Parathyroid adenoma (tissue), 2 donors: ENCODE results near the gene OLFM3.

Source experiments
- H2AFZ ChIP-seq: fragments of 300-600 bp; sonication (generic); one replicate; pipeline ENCODE4 v1.7.0; 2017; ENCODE audit warnings: antibody characterized with exemption, mild to moderate bottlenecking
- H3K27ac ChIP-seq: fragments of 300-600 bp; sonication (generic); one replicate; pipeline ENCODE4 v1.7.0; 2017
- H3K27me3 ChIP-seq: fragments of 300-600 bp; sonication (generic); one replicate; pipeline ENCODE4 v1.7.0; 2017; ENCODE audit warnings: low read length; ENCODE audit not compliant: control insufficient read depth, insufficient read depth
- H3K36me3 ChIP-seq: fragments of 300-600 bp; sonication (generic); one replicate; pipeline ENCODE4 v1.7.0; 2017; ENCODE audit warnings: low read length; ENCODE audit not compliant: control insufficient read depth, insufficient read depth
- H3K4me1 ChIP-seq: fragments of 300-600 bp; sonication (generic); one replicate; pipeline ENCODE4 v1.7.0; 2017; ENCODE audit warnings: control low read depth
- H3K4me2 ChIP-seq: fragments of 300-600 bp; sonication (generic); one replicate; pipeline ENCODE4 v1.7.0; 2017; ENCODE audit warnings: low read length
- H3K4me3 ChIP-seq: fragments of 300-600 bp; sonication (generic); one replicate; pipeline ENCODE4 v1.7.0; 2017; ENCODE audit warnings: low read depth, low read length
- H3K79me2 ChIP-seq: fragments of 300-600 bp; sonication (generic); one replicate; pipeline ENCODE4 v1.7.0; 2017; ENCODE audit warnings: control low read depth
- H3K9ac ChIP-seq: fragments of 300-600 bp; sonication (generic); one replicate; pipeline ENCODE4 v1.7.0; 2017; ENCODE audit warnings: mild to moderate bottlenecking
- H3K9me3 ChIP-seq: fragments of 300-600 bp; sonication (generic); one replicate; pipeline ENCODE4 v1.7.0; 2017; ENCODE audit warnings: low read length; ENCODE audit not compliant: control insufficient read depth
- TF ChIP-seq, protein P1 (sequence below): fragments of 300-600 bp; sonication (generic); IDR thresholded peaks from one replicate; pipeline ENCODE4 v1.7.0; 2017; ENCODE audit warnings: antibody characterized with exemption, mild to moderate bottlenecking
- donor health status: primary hyperparathyroidism.

OLFM3 gene

DNA sequence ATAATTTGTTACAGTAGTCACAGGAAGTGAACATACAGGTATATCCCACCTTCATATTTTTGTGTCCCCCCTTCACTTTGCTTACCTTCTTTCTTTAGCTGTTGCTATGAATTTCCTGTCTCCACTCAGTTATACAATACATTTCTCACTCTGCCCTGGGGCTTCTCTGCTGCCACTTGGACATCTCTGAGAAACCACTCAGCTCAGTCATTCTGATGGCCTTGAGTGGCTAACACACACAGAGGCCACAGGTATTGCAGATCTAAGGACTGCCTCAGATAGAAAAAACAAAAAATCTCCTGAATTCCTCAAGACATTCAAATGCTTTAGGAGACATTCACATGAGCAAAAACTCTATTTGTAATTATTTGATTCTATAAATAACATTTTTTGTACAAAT, 87.7 kb downstream of the OLFM3 start:
- no peak overlapping the region for H3K4me3 ChIP-seq
- H3K9ac ChIP-seq = no peak overlapping the region
- no peak overlapping the region for H2AFZ ChIP-seq
- no peaks in the 10 kb centered on the region for H3K27me3 ChIP-seq
- no peaks in the 10 kb centered on the region for H3K79me2 ChIP-seq
- no peak overlapping the region for H3K4me2 ChIP-seq
- no peaks in the 10 kb centered on the region for H3K9me3 ChIP-seq
- TF ChIP-seq, protein P1, sequence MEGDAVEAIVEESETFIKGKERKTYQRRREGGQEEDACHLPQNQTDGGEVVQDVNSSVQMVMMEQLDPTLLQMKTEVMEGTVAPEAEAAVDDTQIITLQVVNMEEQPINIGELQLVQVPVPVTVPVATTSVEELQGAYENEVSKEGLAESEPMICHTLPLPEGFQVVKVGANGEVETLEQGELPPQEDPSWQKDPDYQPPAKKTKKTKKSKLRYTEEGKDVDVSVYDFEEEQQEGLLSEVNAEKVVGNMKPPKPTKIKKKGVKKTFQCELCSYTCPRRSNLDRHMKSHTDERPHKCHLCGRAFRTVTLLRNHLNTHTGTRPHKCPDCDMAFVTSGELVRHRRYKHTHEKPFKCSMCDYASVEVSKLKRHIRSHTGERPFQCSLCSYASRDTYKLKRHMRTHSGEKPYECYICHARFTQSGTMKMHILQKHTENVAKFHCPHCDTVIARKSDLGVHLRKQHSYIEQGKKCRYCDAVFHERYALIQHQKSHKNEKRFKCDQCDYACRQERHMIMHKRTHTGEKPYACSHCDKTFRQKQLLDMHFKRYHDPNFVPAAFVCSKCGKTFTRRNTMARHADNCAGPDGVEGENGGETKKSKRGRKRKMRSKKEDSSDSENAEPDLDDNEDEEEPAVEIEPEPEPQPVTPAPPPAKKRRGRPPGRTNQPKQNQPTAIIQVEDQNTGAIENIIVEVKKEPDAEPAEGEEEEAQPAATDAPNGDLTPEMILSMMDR = no peak
- no peak overlapping the region for H3K27ac ChIP-seq
- H3K36me3 ChIP-seq = no peaks in the 10 kb centered on the region
- no peaks in the 10 kb centered on the region for H3K4me1 ChIP-seq

DNA sequence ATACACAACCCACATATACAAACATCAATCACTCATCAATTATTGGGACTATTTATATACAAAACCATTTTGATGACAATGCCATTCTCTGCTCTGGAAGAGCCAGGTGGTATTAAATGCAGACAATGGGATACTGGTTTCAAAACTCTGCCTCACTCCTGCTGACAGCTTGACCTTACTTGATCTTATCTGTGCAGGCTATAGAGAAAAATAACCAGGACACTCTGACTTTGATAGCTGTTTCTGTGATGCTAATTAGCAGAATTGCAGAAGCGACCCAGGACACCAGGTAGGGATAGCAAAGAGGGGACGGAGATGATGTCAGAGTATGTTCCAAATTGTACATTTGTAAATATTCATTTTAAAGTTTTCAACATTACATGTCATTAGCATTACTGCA, 89.5 kb downstream of the OLFM3 start:
- H3K27me3 ChIP-seq = no peaks in the 10 kb centered on the region
- H3K4me1 ChIP-seq = no peaks in the 10 kb centered on the region
- TF ChIP-seq, protein P1 = no peak
- no peak overlapping the region for H3K4me3 ChIP-seq
- H3K27ac ChIP-seq = no peak overlapping the region
- H3K4me2 ChIP-seq = no peak overlapping the region
- H3K9ac ChIP-seq = no peak overlapping the region
- no peaks in the 10 kb centered on the region for H3K36me3 ChIP-seq
- H3K79me2 ChIP-seq = no peaks in the 10 kb centered on the region
- no peaks in the 10 kb centered on the region for H3K9me3 ChIP-seq
- H2AFZ ChIP-seq = no peak overlapping the region

DNA sequence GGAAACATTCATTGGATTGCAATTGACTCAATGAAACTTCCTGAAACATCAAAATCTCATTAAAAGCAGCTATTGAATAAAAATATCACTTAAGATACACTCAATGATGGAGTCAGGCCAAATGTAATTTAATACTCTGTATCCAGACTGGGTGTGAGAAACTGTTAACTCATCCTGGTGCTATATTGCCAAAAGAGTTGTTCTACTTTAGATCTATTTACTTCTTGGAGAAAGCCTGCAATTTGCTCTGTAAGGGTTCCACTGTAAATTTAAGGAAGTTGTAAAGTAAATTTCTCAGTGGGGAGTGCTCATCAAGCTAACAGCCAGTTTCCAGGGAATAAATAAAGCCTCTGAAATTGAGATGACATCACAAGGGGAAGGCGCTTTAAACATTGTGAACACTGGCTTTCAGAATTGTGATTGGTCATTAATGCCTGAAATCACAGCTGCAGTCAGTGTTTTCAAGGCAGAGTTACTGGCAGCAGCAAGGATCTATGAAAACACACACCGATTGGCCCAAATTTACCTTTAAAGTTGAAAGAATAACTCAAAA, 91.4 kb downstream of the OLFM3 start:
- Histone ChIP-seq H3K36me3 (no peaks in the 10 kb centered on the region), H3K4me1 (no peaks in the 10 kb centered on the region), H3K4me2 (no peak overlapping the region), H3K27ac (no peak overlapping the region), H3K9ac (no peak overlapping the region), H3K9me3 (no peaks in the 10 kb centered on the region), H3K4me3 (no peak overlapping the region), H3K79me2 (no peaks in the 10 kb centered on the region), H3K27me3 (no peaks in the 10 kb centered on the region), H2AFZ (no peak overlapping the region)
- TF ChIP-seq, protein P1 = no peak

DNA sequence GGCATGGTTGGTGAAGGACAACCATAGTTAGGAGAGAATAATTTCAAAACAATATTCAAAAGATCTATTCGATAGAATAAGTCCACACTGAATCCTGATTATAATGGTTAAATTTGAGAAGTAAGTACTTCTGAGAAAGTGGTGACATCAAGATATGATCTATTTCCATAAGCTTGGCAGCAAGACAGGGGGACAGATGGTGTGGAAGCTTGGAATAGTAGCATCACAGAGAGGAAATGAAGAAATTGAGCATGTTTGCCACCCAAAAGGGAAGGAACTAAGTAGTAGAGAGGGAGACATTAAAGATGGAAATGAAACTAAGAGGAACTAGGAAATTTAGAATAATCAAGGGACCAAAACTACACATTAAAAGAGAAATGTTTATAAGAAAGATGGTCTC, 94.5 kb downstream of the OLFM3 start:
- Histone ChIP-seq H3K4me1 (no peaks in the 10 kb centered on the region), H3K36me3 (no peaks in the 10 kb centered on the region), H3K79me2 (no peaks in the 10 kb centered on the region), H2AFZ (no peak overlapping the region), H3K27me3 (no peaks in the 10 kb centered on the region), H3K9me3 (no peaks in the 10 kb centered on the region), H3K4me2 (no peak overlapping the region), H3K9ac (no peak overlapping the region), H3K27ac (no peak overlapping the region), H3K4me3 (no peak overlapping the region)
- TF ChIP-seq, protein P1 = no peak

DNA sequence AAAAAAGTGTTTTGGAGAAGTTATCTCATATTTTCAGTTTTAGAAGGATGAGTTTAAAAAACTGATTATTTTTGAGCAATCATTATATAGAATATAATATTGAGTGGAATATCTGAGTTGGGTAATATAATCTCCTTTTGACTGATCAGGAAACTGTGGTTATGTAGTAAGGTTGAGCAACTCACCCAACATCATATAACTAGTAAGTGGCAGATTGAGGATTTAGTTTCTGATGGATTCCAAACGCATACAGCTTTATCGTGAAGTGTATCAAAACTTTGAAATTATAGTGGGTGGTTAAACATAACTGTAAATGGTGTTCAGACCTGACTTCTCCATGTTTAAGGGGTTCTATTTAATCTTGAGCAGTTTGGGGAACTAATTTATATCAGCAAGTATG, 98.6 kb downstream of the OLFM3 start:
- Histone ChIP-seq H3K79me2 (no peaks in the 10 kb centered on the region), H3K27ac (no peak overlapping the region), H3K4me2 (no peak overlapping the region)

More for the DNA sequence above, 98.6 kb downstream of the OLFM3 start:
- TF ChIP-seq, protein P1 = no peak
- Histone ChIP-seq H3K36me3 (no peaks in the 10 kb centered on the region), H3K4me3 (no peak overlapping the region), H2AFZ (no peak overlapping the region), H3K4me1 (no peaks in the 10 kb centered on the region), H3K27me3 (no peaks in the 10 kb centered on the region), H3K9me3 (no peaks in the 10 kb centered on the region), H3K9ac (no peak overlapping the region)
